Stimulated activated CD4-positive, alpha-beta T cell treated with anti-CD3 and anti-CD28 coated beads, TNF-alpha, amount 100 ng/mL, for 48 hours (primary cell): Measurements from ENCODE around the gene SLC7A7.
A peak's percentile ranks its signal among the peaks of the same experiment; 100 is the strongest.
"Not testable (repeated sequence)": the region's sequence is repeated elsewhere in the genome, so short reads cannot be mapped to it uniquely, and the experiment has no call there.

Experiments
- DNase-seq, 3 donors: peaks; one replicate each; pipeline ENCODE4 v3.0.0-alpha.2; 2020; ENCODE audit warnings: low read depth in 3 of 3

Gene SLC7A7

GRCh38 chr14:22814941-22815713 lies at the start of gene SLC7A7:
Gene SLC7A7, minus strand, starts transcription at chr14:22815435. Its CDS starts 2,037 bp downstream, at chr14:22813398.
- DNase-seq, result no peak

- no peak for DNase-seq
These were observed 49.7 kb upstream of the SLC7A7 start for GRCh38 chr14:22864979-22865378.

- no peak for DNase-seq
These were observed 46.4 kb upstream of the SLC7A7 start for GRCh38 chr14:22861651-22862050.

GRCh38 chr14:22860377-22860776 lies 45.1 kb upstream of the SLC7A7 start:
- not testable (repeated sequence) for DNase-seq

- no peak for DNase-seq
These were observed 41.2 kb upstream of the SLC7A7 start for GRCh38 chr14:22856428-22856827.

- DNase-seq, result no peak
These were observed 39.9 kb upstream of the SLC7A7 start for GRCh38 chr14:22854963-22855724.

- DNase-seq, result not testable (repeated sequence)
These were observed 39.1 kb upstream of the SLC7A7 start for GRCh38 chr14:22854296-22854695.

GRCh38 chr14:22852940-22853767 lies 37.9 kb upstream of the SLC7A7 start:
- peak; percentile 86 to 93 (median 87) for DNase-seq

- DNase-seq, result no peak
These were observed 37.3 kb upstream of the SLC7A7 start for GRCh38 chr14:22852599-22852939.

GRCh38 chr14:22852178-22852577 lies 36.9 kb upstream of the SLC7A7 start:
- DNase-seq, result not testable (repeated sequence)

GRCh38 chr14:22850944-22851764 lies 35.9 kb upstream of the SLC7A7 start:
- DNase-seq, result no peak

- DNase-seq, result no peak
These were observed 34.1 kb upstream of the SLC7A7 start for GRCh38 chr14:22849212-22849819.

- DNase-seq, result no peak
These were observed 33.3 kb upstream of the SLC7A7 start for GRCh38 chr14:22848351-22849164.

GRCh38 chr14:22847661-22848341 lies 32.6 kb upstream of the SLC7A7 start:
- DNase-seq, result no peak

- no peak for DNase-seq
These were observed 31.6 kb upstream of the SLC7A7 start for GRCh38 chr14:22846811-22847307.

- DNase-seq, result no peak
These were observed 30.8 kb upstream of the SLC7A7 start for GRCh38 chr14:22845821-22846625.

GRCh38 chr14:22845103-22845394 lies 29.8 kb upstream of the SLC7A7 start:
- no peak for DNase-seq

- DNase-seq, result no peak
These were observed 29.2 kb upstream of the SLC7A7 start for GRCh38 chr14:22844221-22845102.
